Measurements from ENCODE around the gene LGR6.

The LGR6 gene

DNA sequence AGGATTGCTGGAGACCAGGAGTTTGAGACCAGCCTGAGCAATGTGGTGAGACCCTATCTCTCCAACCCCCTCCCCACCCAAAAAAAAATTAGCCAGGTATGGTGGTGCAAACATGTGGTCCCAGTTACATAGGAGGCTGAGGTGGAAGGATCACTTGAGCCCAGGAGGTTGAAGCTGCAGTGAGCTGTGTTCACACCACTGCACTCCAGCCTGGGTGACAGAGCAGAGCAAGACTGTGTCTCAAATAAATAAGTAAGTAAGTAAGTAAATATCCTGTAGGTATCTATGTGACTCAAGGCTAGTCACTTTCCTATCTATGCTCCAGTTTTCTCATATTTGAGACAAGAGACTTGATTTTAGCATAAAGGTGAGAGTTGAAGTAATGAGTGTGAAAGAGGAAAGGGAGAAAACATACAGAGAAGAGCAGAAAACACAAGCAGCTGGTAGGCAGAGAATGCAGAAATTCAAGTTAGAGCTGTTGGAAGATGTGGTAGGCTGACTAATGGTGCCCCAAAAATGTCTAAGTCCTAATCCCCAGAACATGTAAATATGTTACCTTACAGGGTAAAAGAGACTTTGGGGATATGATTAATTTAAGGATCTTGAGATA lies 162.4 kb downstream of the LGR6 start:
- TF ChIP-seq GATA2 (IDR thresholded peaks at IDR 0.05; ENCODE audit: low read depth, low read length) (no peak), GATA3 (IDR thresholded peaks at IDR 0.05; ENCODE audit: low read depth, low read length) (no peak)

DNA sequence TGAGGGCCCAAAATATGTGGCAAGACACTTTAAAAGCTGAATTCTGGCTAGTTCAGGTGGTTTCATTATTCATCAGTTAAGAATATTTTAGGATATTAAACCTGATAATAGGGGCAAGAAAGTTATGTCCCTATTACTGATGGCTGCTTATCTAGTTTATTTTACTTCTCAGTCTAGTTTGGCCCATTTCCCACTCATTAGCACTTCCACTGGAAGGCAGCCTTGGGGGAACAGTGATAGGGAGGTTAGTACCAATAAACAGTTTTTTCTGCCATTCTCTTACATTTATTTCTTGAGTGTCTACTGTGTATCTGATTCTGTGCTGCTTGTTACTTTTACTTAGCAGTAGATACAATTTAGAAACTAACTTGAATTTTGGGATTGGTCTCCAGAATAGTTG lies 163.9 kb downstream of the LGR6 start:
- no peak for TF ChIP-seq GATA2 (IDR thresholded peaks at IDR 0.05; ENCODE audit: low read depth, low read length)
- no peak for TF ChIP-seq GATA3 (IDR thresholded peaks at IDR 0.05; ENCODE audit: low read depth, low read length)

DNA sequence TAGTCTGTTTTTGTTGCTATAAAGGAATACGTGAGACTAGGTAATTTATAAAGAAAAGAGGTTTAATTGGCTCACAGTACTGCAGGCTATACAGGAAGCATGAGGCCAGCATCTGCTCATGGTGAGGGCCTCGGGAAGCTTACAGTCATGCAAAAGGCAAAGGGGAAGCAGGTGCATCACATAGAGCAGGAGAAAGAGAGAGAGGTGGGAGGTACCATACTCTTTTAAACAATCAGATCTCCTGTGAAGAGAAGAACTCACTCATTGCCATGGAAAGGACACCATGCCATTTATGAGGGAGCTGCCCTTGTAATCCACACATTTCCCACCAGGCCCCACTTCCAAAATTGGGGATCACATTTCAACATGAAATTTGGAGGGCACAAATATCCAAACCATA lies 167.6 kb downstream of the LGR6 start:
- TF ChIP-seq GATA2 (IDR thresholded peaks at IDR 0.05; ENCODE audit: low read depth, low read length) (no peak), GATA3 (IDR thresholded peaks at IDR 0.05; ENCODE audit: low read depth, low read length) (no peak)

DNA sequence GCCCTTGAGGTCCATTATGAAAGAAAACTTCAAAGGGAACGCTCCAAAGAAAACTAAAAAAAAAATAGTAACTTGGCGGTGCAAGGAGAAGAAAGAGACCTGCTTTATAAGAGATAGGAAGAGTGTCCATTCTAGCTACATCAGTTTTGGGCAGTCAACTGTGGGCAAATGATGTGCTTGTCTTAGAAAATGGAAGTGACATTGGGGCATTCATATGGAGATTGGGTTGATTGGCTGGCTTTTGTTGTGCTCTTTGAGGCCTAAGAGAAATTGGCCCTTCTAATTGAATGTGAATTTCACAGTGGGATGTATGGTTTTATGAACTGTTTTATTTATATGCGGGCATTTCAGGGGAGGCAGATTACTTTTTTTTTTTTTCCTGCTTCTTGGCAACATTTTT lies 168.1 kb downstream of the LGR6 start:
- TF ChIP-seq GATA3 (IDR thresholded peaks at IDR 0.05; ENCODE audit: low read depth, low read length) = no peak
- TF ChIP-seq GATA2 (IDR thresholded peaks at IDR 0.05; ENCODE audit: low read depth, low read length) = no peak

DNA sequence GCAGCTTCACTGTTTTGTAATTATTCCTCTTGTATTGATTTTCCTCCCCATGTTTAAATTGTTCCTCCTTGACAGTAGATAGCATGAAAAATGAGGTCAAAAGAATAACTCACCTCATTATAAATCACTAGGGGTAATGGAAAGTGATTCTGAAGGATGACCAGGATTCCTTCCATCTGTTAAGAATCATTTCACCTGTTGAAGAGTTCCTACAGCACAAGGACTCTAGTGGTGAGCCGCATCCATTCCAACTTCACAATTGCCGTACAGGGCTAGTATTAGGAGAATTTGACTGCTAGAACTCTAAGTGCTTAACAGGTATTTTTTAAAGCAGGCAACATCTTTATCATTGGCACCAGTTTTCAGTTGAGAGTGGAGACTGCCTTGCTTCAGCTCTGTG lies 168.6 kb downstream of the LGR6 start:
- TF ChIP-seq GATA3 (IDR thresholded peaks at IDR 0.05; ENCODE audit: low read depth, low read length) (no peak), GATA2 (IDR thresholded peaks at IDR 0.05; ENCODE audit: low read depth, low read length) (no peak)

DNA sequence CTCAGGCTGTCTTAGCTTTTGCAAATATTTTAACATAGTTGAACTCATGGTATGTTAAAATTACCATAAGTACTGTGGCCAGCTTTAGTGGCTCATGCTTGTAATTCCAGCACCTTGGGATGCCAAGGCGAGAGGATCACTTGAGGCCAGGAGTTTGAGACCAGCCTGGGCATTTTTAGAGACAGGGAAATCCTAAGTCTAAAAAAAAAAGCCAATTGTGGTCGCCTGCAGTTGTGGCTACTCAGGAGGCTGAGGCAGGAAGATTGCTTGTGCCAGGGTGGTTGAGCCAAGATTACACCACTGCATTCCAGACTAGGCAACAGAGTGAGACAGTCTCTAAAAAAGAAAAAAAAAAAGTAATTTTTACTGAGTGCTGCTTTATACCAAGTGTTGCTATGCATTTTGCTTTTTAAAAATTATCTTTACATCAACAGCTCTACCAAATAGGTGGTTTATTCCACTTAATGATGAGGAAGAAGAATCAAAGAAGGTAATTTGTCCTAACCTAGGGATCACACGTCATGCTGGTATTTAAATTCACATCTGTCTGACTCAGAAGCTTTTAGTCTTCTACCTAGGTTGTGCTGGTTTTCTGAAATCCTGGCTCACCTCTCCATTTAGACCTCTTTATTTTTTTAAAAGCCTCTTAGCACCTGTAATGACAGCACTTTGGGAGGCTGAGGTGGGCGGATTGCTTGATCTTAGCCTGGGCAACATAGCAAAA lies 171.7 kb downstream of the LGR6 start:
- no peak for TF ChIP-seq GATA3 (IDR thresholded peaks at IDR 0.05; ENCODE audit: low read depth, low read length)
- TF ChIP-seq GATA2 (IDR thresholded peaks at IDR 0.05; ENCODE audit: low read depth, low read length) = no peak

DNA sequence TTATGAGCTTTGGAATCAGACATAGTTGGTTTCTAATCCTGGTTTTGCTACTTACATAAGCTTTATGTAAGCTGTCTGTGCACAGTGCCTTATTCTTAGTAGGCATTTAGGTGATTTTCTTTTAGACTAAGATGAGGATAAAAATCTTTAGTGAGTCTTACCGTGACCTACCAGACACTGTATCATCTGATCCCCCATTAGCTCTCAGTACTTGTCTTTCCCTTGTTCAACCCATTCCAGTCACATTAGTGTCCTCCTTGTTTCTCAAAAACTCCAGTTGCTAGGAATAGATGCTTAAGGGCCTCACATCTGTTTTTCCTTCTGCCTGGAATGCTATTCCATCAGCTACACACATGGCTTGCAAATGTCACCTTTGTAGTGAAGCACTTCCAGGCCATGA lies 173.7 kb downstream of the LGR6 start:
- no peak for TF ChIP-seq GATA2 (IDR thresholded peaks at IDR 0.05; ENCODE audit: low read depth, low read length)
- no peak for TF ChIP-seq GATA3 (IDR thresholded peaks at IDR 0.05; ENCODE audit: low read depth, low read length)

All from SH-SY5Y (cell line).